HCT116 (cell line): Measurements from ENCODE around the gene CIAO1.

ENCODE experiments used
- CBX3 ChIP-seq: IDR thresholded peaks from 2 replicates; pipeline ENCODE4 v1.6.1; 2012; ENCODE audit warnings: low read depth
- CTCF ChIP-seq, 3 experiments: fragments of 200-600 bp in 1 of 3; sonication (generic) in 1 of 3; IDR thresholded peaks in 2 of 3; conservative IDR thresholded peaks in 1 of 3; 2 replicates each; pipeline ENCODE4 v1.5.1; 2012 to 2017; ENCODE audit warnings: low read depth in 2 of 3, low read length in 2 of 3, antibody characterized with exemption in 1 of 3, borderline replicate concordance in 1 of 3, control low read depth in 1 of 3, mild to moderate bottlenecking in 1 of 3, mixed read lengths in 1 of 3, mixed run types in 1 of 3, moderate library complexity in 1 of 3; ENCODE audit not compliant: insufficient read depth in 1 of 3
- POLR2A ChIP-seq: IDR thresholded peaks from 2 replicates; pipeline ENCODE4 v1.7.0; 2011; ENCODE audit warnings: borderline replicate concordance; ENCODE audit not compliant: insufficient read depth, insufficient read length; ENCODE audit errors: extremely low read depth
- RAD21 ChIP-seq: IDR thresholded peaks from 2 replicates; pipeline ENCODE4 v1.6.1; 2012; ENCODE audit warnings: low read depth, mild to moderate bottlenecking
- SIN3A ChIP-seq: IDR thresholded peaks from 2 replicates; pipeline ENCODE4 v1.6.1; 2012; ENCODE audit warnings: low read depth
- SP1 ChIP-seq: IDR thresholded peaks from 2 replicates; pipeline ENCODE4 v1.6.1; 2012; ENCODE audit warnings: low read depth

- TF ChIP-seq CTCF (IDR thresholded peaks at IDR 0.05 in 2 of 3, conservative IDR thresholded peaks at IDR 0.05 in 1 of 3; ENCODE audit: borderline replicate concordance in 1 of 3, insufficient read depth in 1 of 3, low read depth in 2 of 3, low read length in 2 of 3): no peak
- no peak for TF ChIP-seq SIN3A
- TF ChIP-seq POLR2A: no peak
- no peak for TF ChIP-seq SP1
- TF ChIP-seq RAD21: no peak
- TF ChIP-seq CBX3: no peak
Observed at GRCh38 chr2:96243843-96244242, 22.2 kb upstream of the CIAO1 start.
